HEK293T (cell line): ENCODE data around the gene XG.

Experiments
- ARNT ChIP-seq: fragments of 450-650 bp; IDR thresholded peaks from 2 replicates; pipeline ENCODE4 v1.6.1; 2017; ENCODE audit warnings: mild to moderate bottlenecking
- BHLHE40 ChIP-seq: fragments of 450-650 bp; IDR thresholded peaks from 2 replicates; pipeline ENCODE4 v1.6.1; 2016; ENCODE audit warnings: mild to moderate bottlenecking, moderate library complexity, borderline replicate concordance
- CTBP1 ChIP-seq: fragments of 450-650 bp; IDR thresholded peaks from 2 replicates; pipeline ENCODE4 v1.6.1; 2016; ENCODE audit warnings: borderline replicate concordance
- ELF4 ChIP-seq: fragments of 450-650 bp; IDR thresholded peaks from 2 replicates; pipeline ENCODE4 v1.6.1; 2017; ENCODE audit warnings: antibody characterized with exemption
- FOXA1 ChIP-seq: fragments of 450-650 bp; IDR thresholded peaks from 2 replicates; pipeline ENCODE4 v1.6.1; 2016; ENCODE audit warnings: mild to moderate bottlenecking
- FOXM1 ChIP-seq: fragments of 450-650 bp; IDR thresholded peaks from 2 replicates; pipeline ENCODE4 v1.6.1; 2017; ENCODE audit warnings: mild to moderate bottlenecking, borderline replicate concordance
- HDGF ChIP-seq: fragments of 450-650 bp; IDR thresholded peaks from 2 replicates; pipeline ENCODE4 v1.6.1; 2017; ENCODE audit warnings: antibody characterized with exemption, borderline replicate concordance
- L3MBTL2 ChIP-seq: fragments of 450-650 bp; conservative IDR thresholded peaks from 2 replicates; pipeline ENCODE4 v1.6.1; 2016; ENCODE audit warnings: mild to moderate bottlenecking
- LEF1 ChIP-seq: fragments of 450-650 bp; IDR thresholded peaks from 2 replicates; pipeline ENCODE4 v1.6.1; 2017; ENCODE audit warnings: mild to moderate bottlenecking, borderline replicate concordance
- NFRKB ChIP-seq: fragments of 450-650 bp; IDR thresholded peaks from 2 replicates; pipeline ENCODE4 v1.6.1; 2016; ENCODE audit warnings: mild to moderate bottlenecking, moderate library complexity
- SP1 ChIP-seq: fragments of 450-650 bp; IDR thresholded peaks from 2 replicates; pipeline ENCODE4 v1.6.1; 2017
- SUZ12 ChIP-seq: fragments of 450-650 bp; IDR thresholded peaks from 2 replicates; pipeline ENCODE4 v1.6.1; 2016; ENCODE audit warnings: mild to moderate bottlenecking
- TARDBP ChIP-seq: fragments of 450-650 bp; IDR thresholded peaks from 2 replicates; pipeline ENCODE4 v1.6.1; 2016
- TF ChIP-seq, protein P1 (sequence below): fragments of 450-650 bp; IDR thresholded peaks from 2 replicates; pipeline ENCODE4 v1.6.1; 2016

DNA sequence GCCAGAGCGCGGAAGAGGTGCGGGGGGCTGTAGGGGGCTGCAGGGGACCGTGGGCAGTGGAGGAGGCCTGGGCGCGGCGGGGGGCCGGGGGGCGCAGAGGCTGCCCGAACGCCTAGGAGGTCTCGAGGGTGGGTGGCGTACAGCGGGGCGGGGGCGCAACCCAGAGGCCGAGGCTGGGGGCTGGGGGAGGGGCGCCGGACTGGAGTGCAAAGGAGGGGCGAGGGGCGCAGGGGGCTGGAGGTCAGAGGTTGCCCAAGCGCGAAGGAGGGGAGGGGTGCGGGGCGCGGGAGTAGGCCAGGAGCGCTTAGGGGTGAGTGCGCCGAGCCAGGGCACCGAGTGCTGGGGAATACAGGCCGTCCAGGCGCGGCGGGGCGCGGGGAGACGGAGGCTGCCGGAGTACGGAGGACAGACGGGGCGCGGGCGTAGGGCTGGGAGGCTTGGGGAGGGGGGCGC, 77.1 kb downstream of the XG start:
- no peak for TF ChIP-seq FOXM1
- TF ChIP-seq SP1: no peak
- no peak for TF ChIP-seq SUZ12
- TF ChIP-seq, protein P1, sequence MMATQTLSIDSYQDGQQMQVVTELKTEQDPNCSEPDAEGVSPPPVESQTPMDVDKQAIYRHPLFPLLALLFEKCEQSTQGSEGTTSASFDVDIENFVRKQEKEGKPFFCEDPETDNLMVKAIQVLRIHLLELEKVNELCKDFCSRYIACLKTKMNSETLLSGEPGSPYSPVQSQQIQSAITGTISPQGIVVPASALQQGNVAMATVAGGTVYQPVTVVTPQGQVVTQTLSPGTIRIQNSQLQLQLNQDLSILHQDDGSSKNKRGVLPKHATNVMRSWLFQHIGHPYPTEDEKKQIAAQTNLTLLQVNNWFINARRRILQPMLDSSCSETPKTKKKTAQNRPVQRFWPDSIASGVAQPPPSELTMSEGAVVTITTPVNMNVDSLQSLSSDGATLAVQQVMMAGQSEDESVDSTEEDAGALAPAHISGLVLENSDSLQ: no peak
- no peak for TF ChIP-seq LEF1
- TF ChIP-seq L3MBTL2: no peak
- no peak for TF ChIP-seq CTBP1
- no peak for TF ChIP-seq FOXA1
- TF ChIP-seq HDGF: no peak
- TF ChIP-seq ARNT: no peak
- no peak for TF ChIP-seq ELF4
- TF ChIP-seq BHLHE40: no peak
- TF ChIP-seq TARDBP: no peak
- TF ChIP-seq NFRKB: no peak
